HepG2 (cell line): ENCODE results near the gene THRAP3. TPM values are rescaled to one million over a fixed set of nuclear protein-coding genes. Genes with fewer than 3 reads are reported as not detected.

ENCODE experiments used
- ARID5B ChIP-seq: IDR thresholded peaks from 2 replicates; pipeline ENCODE4 v1.4.0; 2020; ENCODE audit warnings: mild to moderate bottlenecking, missing genetic modification reagents
- JUND ChIP-seq: sonication (generic); formaldehyde crosslinking; IDR thresholded peaks from 2 replicates; pipeline ENCODE4 v1.8.0; 2022; ENCODE audit warnings: mild to moderate bottlenecking, missing genetic modification reagents
- KDM1A ChIP-seq: IDR thresholded peaks from 2 replicates; pipeline ENCODE4 v1.6.1; 2016; ENCODE audit warnings: missing compliant biosample characterization
- MIXL1 ChIP-seq: IDR thresholded peaks from 2 replicates; pipeline ENCODE4 v1.6.1; 2016
- MXD4 ChIP-seq: IDR thresholded peaks from 2 replicates; pipeline ENCODE4 v1.6.1; 2016; ENCODE audit warnings: mild to moderate bottlenecking, missing biosample characterization, missing genetic modification reagents
- NFYC ChIP-seq: IDR thresholded peaks from 2 replicates; pipeline ENCODE4 v1.6.1; 2016; ENCODE audit warnings: missing genetic modification reagents, missing compliant biosample characterization
- NR3C1 ChIP-seq: sonication (generic); formaldehyde crosslinking; IDR thresholded peaks from 2 replicates; pipeline ENCODE4 v1.4.0; 2020; ENCODE audit warnings: missing genetic modification reagents
- SATB2 ChIP-seq: sonication (generic); formaldehyde crosslinking; IDR thresholded peaks from 2 replicates; pipeline ENCODE4 v1.5.0; 2020; ENCODE audit warnings: missing genetic modification reagents
- SRSF4 ChIP-seq: fragments of 200-400 bp; formaldehyde crosslinking; IDR thresholded peaks from one replicate; pipeline ENCODE4 v1.6.1; 2018; ENCODE audit warnings: mild to moderate bottlenecking, low read depth, low read length, moderate library complexity; ENCODE audit not compliant: poor library complexity, severe bottlenecking
- U2AF2 ChIP-seq: fragments of 200-400 bp; formaldehyde crosslinking; IDR thresholded peaks from 2 replicates; pipeline ENCODE4 v1.6.1; 2017; ENCODE audit warnings: low read depth, mild to moderate bottlenecking, low read length
- ZBTB39 ChIP-seq: sonication (generic); formaldehyde crosslinking; IDR thresholded peaks from 2 replicates; pipeline ENCODE4 v1.5.0; 2020; ENCODE audit warnings: missing genetic modification reagents
- ZFP36L1 ChIP-seq: sonication (generic); formaldehyde crosslinking; IDR thresholded peaks from 2 replicates; pipeline ENCODE4 v1.8.0; 2022; ENCODE audit warnings: mild to moderate bottlenecking, missing genetic modification reagents, moderate library complexity
- ZFP91 ChIP-seq: sonication (generic); formaldehyde crosslinking; IDR thresholded peaks from 2 replicates; pipeline ENCODE4 v1.9.0; 2022; ENCODE audit warnings: missing genetic modification reagents, mild to moderate bottlenecking, borderline replicate concordance
- ZNF7 ChIP-seq: IDR thresholded peaks from 2 replicates; pipeline ENCODE4 v1.6.1; 2016; ENCODE audit warnings: missing biosample characterization, missing genetic modification reagents
- polyA plus RNA-seq, 8 experiments: library from polyadenylated mRNA; depleted of rRNA in 3 of 8; stranded (reverse) in 7 of 8; unstranded in 1 of 8; fragments of >200 nt; fragmentation: Illumina TruSeq in 4 of 8; extraction: Trizol in 4 of 8; gene quantifications; 2 replicates each; pipeline versions ENCODE4 v1.2.1 to v1.2.3, GENCODE V29; 2011 to 2016; ENCODE audit warnings: low read depth in 4 of 8, missing spikeins in 1 of 8, mixed read lengths in 1 of 8; ENCODE audit not compliant: insufficient read depth in 1 of 8
- total RNA-seq, 5 experiments: library from RNA; depleted of rRNA; stranded (reverse); fragments of >200 nt; fragmentation: Illumina TruSeq; extraction: Trizol; gene quantifications; 2 replicates each; pipeline ENCODE4 v1.2.3, GENCODE V29; 2016; ENCODE audit warnings: low read depth in 1 of 5
- TF ChIP-seq, protein P1 (sequence below): sonication (generic); formaldehyde crosslinking; IDR thresholded peaks from 2 replicates; pipeline ENCODE4 v1.5.0; 2020; ENCODE audit warnings: mild to moderate bottlenecking, missing genetic modification reagents
- TF ChIP-seq, protein P2 (sequence below): sonication (generic); formaldehyde crosslinking; IDR thresholded peaks from 2 replicates; pipeline ENCODE4 v1.5.0; 2020; ENCODE audit warnings: missing genetic modification reagents
- TF ChIP-seq, protein P3 (sequence below): sonication (generic); IDR thresholded peaks from 2 replicates; pipeline ENCODE4 v1.6.1; 2016; ENCODE audit warnings: low read depth, borderline replicate concordance

THRAP3 gene
- total and polyA plus RNA-seq, 2 of the 13 experiments (the other 11 are each of a cell fraction or from before 2014, with no cell fraction given): 45.0 to 92.6 TPM

GRCh38 chr1:36187800-36188593 lies 36.2 kb upstream of the THRAP3 start (continued):
- TF ChIP-seq, protein P1, sequence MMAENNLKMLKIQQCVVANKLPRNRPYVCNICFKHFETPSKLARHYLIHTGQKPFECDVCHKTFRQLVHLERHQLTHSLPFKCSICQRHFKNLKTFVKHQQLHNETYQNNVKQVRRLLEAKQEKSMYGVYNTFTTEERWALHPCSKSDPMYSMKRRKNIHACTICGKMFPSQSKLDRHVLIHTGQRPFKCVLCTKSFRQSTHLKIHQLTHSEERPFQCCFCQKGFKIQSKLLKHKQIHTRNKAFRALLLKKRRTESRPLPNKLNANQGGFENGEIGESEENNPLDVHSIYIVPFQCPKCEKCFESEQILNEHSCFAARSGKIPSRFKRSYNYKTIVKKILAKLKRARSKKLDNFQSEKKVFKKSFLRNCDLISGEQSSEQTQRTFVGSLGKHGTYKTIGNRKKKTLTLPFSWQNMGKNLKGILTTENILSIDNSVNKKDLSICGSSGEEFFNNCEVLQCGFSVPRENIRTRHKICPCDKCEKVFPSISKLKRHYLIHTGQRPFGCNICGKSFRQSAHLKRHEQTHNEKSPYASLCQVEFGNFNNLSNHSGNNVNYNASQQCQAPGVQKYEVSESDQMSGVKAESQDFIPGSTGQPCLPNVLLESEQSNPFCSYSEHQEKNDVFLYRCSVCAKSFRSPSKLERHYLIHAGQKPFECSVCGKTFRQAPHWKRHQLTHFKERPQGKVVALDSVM (CRISPR knock-in tag): peak; percentile 48
- no peak for TF ChIP-seq JUND (CRISPR knock-in tag)
- TF ChIP-seq NFYC (CRISPR knock-in tag): no peak
- peak; percentile 33; the same call in 1 of the 2 replicates for TF ChIP-seq MIXL1 (CRISPR knock-in tag)
- no peak for TF ChIP-seq SRSF4
- TF ChIP-seq NR3C1 (CRISPR knock-in tag): no peak
- TF ChIP-seq ZNF7 (CRISPR knock-in tag): no peak
- TF ChIP-seq ARID5B (CRISPR knock-in tag): peak; percentile 40; the same call in 1 of the 2 replicates
- peak; percentile 77; the same call in 1 of the 2 replicates for TF ChIP-seq ZFP91 (CRISPR knock-in tag)
- no peak for TF ChIP-seq ZFP36L1
- TF ChIP-seq ZBTB39 (CRISPR knock-in tag): no peak
- TF ChIP-seq SATB2: no peak
- TF ChIP-seq KDM1A (CRISPR knock-in tag): no peak
- TF ChIP-seq, protein P2, sequence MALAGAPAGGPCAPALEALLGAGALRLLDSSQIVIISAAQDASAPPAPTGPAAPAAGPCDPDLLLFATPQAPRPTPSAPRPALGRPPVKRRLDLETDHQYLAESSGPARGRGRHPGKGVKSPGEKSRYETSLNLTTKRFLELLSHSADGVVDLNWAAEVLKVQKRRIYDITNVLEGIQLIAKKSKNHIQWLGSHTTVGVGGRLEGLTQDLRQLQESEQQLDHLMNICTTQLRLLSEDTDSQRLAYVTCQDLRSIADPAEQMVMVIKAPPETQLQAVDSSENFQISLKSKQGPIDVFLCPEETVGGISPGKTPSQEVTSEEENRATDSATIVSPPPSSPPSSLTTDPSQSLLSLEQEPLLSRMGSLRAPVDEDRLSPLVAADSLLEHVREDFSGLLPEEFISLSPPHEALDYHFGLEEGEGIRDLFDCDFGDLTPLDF (CRISPR knock-in tag): no peak
- TF ChIP-seq U2AF2: no peak
- TF ChIP-seq MXD4: peak; percentile 80
- TF ChIP-seq, protein P3, sequence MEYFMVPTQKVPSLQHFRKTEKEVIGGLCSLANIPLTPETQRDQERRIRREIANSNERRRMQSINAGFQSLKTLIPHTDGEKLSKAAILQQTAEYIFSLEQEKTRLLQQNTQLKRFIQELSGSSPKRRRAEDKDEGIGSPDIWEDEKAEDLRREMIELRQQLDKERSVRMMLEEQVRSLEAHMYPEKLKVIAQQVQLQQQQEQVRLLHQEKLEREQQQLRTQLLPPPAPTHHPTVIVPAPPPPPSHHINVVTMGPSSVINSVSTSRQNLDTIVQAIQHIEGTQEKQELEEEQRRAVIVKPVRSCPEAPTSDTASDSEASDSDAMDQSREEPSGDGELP: peak; percentile 28; the same call in 1 of the 2 replicates
